Body of pancreas (tissue), 4 donors: ENCODE data around the gene FOXP1. TPM values are rescaled to one million over a fixed set of nuclear protein-coding genes. Genes with fewer than 3 reads are reported as not detected.

Experiments used
- ATAC-seq: fragments of 150-250 bp; one replicate; pipeline ENCODE4 v1.9.1; 2016
- DNase-seq, 4 donors: peaks; one replicate each; pipeline ENCODE4 v3.0.0-alpha.2; 2019
- H3K27ac ChIP-seq, 4 donors: fragments of 200-600 bp; sonication (generic); 1 replicate in 3 of 4; 2 replicates in 1 of 4; pipeline versions ENCODE4 v1.5.1 to v1.6.1; 2016 to 2019; ENCODE audit warnings: mild to moderate bottlenecking in 1 of 4, mixed read lengths in 1 of 4, moderate library complexity in 1 of 4
- H3K27me3 ChIP-seq, 2 donors: fragments of 200-600 bp; sonication (generic); one replicate each; pipeline ENCODE4 v1.6.0; 2016; ENCODE audit warnings: mild to moderate bottlenecking in 1 of 2
- H3K36me3 ChIP-seq, 2 donors: fragments of 200-600 bp; sonication (generic); replicated peaks in 1 of 2; 2 replicates each; pipeline ENCODE4 v1.5.1; 2016; ENCODE audit warnings: low read depth in 2 of 2; ENCODE audit not compliant: insufficient read depth in 1 of 2
- H3K4me1 ChIP-seq: fragments of 200-600 bp; sonication (generic); one replicate; pipeline ENCODE4 v1.6.0; 2016
- H3K4me3 ChIP-seq, 2 donors: fragments of 200-600 bp; sonication (generic); 1 replicate in 1 of 2; 2 replicates in 1 of 2; pipeline ENCODE4 v1.5.1; 2016 to 2019
- H3K9me3 ChIP-seq, 3 donors: fragments of 200-600 bp; sonication (generic); 1 replicate in 2 of 3; 2 replicates in 1 of 3; pipeline ENCODE4 v1.5.1; 2016
- POLR2A ChIP-seq, 3 donors: fragments of 450-650 bp; IDR thresholded peaks; one replicate each; pipeline ENCODE4 v1.6.1; 2016; ENCODE audit warnings: antibody characterized with exemption in 3 of 3, mild to moderate bottlenecking in 2 of 3
- WGBS, 2 donors: methylation state at CpG; one replicate each; pipeline ENCODE4 v1.1.5; 2017; 5-methylcytosine and 5-hydroxymethylcytosine counted together
- intact Hi-C: fragments of 100-400 bp; cut with DNase I; formaldehyde crosslinking; loops from one replicate; pipeline ENCODE4 v1.15.1; 2023
- total RNA-seq, 2 donors: library from RNA; depleted of rRNA; stranded (reverse); fragments of >200 nt; gene quantifications; one replicate each; pipeline ENCODE4 v1.1.0, GENCODE V29; 2016
- TF ChIP-seq, protein P1 (sequence below), 7 experiments: fragments of 450-650 bp in 4 of 7; fragments of 200-600 bp in 3 of 7; sonication (generic) in 3 of 7; IDR thresholded peaks; one replicate each; pipeline ENCODE4 v1.5.1; 2016 to 2019; ENCODE audit warnings: antibody characterized with exemption in 7 of 7

The FOXP1 gene
- total RNA-seq, 2 donors from 2014 or later: 85.7 to 86.1 TPM

DNA sequence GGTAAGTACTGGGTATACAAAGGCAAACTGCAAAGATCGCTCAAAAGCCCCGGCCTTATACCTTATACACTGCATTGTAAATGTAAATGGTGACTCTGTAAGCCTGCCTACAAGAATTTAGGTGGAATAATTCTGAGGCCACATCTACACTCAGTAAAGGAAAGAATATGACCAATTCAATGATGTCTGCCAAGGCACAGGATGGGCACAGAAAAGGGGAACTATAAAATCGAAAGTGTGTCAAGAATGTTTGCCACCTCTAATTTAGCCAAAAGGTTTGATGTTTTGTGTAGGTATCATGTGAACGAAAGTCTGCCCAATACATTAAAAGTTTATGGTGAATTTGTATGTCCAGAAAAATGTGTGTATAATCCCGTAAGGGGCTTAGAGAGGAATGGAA, 96.1 kb downstream of the FOXP1 start:
- intact Hi-C loops: no loop called here
- WGBS, 2 donors: 66 to 78% methylated on average over 5 of the region's 5 CpGs
- DNase-seq: no peak
- Histone ChIP-seq H3K4me3 (no peak overlapping the region), H3K27me3 (no peaks in the 10 kb centered on the region), H3K27ac (no peak overlapping the region), H3K9me3 (no peaks in the 10 kb centered on the region), H3K36me3 (no peaks in the 10 kb centered on the region), H3K4me1 (no peaks in the 10 kb centered on the region)
- ATAC-seq: no peak
- TF ChIP-seq POLR2A (IDR thresholded peaks at IDR 0.05): no peak
- TF ChIP-seq, protein P1, sequence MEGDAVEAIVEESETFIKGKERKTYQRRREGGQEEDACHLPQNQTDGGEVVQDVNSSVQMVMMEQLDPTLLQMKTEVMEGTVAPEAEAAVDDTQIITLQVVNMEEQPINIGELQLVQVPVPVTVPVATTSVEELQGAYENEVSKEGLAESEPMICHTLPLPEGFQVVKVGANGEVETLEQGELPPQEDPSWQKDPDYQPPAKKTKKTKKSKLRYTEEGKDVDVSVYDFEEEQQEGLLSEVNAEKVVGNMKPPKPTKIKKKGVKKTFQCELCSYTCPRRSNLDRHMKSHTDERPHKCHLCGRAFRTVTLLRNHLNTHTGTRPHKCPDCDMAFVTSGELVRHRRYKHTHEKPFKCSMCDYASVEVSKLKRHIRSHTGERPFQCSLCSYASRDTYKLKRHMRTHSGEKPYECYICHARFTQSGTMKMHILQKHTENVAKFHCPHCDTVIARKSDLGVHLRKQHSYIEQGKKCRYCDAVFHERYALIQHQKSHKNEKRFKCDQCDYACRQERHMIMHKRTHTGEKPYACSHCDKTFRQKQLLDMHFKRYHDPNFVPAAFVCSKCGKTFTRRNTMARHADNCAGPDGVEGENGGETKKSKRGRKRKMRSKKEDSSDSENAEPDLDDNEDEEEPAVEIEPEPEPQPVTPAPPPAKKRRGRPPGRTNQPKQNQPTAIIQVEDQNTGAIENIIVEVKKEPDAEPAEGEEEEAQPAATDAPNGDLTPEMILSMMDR (IDR thresholded peaks at IDR 0.05): no peak

DNA sequence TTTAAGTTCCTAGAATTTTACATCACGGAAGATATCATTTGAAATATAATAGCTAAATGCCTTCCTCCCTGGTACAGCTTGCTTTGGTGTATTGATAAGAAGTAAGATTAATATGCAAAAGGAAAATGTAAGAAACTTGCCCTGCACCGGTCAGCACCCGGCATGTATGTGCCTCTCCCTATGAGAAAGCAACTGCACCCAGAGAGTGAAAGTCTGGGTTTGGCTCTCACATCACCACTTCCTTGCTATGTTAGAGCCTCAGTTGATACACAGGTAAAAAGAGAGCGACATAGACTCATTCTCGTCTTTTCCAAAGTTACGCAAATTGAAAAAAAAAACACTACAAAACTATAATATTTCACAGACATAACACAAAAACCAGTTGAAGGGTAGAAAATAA, 96.7 kb downstream of the FOXP1 start:
- TF ChIP-seq, protein P1 (IDR thresholded peaks at IDR 0.05): no peak
- TF ChIP-seq POLR2A (IDR thresholded peaks at IDR 0.05): no peak
- H3K4me1 ChIP-seq: no peaks in the 10 kb centered on the region
- ATAC-seq (no peak), DNase-seq (no peak)
- no peak overlapping the region for H3K27ac ChIP-seq
- H3K27me3 ChIP-seq: no peaks in the 10 kb centered on the region
- H3K9me3 ChIP-seq: no peaks in the 10 kb centered on the region
- intact Hi-C loops: no loop called here
- H3K36me3 ChIP-seq: no peaks in the 10 kb centered on the region
- 82 to 87% methylated on average over 6 of the region's 6 CpGs for WGBS, 2 donors
- no peak overlapping the region for H3K4me3 ChIP-seq

DNA sequence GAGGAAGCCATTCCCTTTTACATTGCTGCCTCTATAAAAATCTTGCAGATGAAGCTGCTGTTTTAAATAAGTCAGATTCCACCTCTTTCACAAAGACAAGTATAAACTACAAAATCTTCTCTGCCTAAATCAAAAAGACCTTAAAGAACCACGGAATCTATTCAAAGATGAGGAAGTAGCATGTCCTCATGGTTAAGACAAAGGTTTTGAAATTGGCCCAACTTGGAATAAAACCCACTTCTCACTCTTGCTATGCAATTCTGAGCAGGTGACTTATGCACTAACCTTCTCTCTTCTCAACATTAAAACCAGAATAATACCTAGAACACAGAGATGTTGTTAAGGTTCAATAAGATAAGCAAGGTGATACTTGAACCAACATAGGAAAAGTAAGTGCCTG, 97.6 kb downstream of the FOXP1 start:
- 76 to 87% methylated on average over 1 of the region's 1 CpG for WGBS, 2 donors
- H3K36me3 ChIP-seq: no peaks in the 10 kb centered on the region

DNA sequence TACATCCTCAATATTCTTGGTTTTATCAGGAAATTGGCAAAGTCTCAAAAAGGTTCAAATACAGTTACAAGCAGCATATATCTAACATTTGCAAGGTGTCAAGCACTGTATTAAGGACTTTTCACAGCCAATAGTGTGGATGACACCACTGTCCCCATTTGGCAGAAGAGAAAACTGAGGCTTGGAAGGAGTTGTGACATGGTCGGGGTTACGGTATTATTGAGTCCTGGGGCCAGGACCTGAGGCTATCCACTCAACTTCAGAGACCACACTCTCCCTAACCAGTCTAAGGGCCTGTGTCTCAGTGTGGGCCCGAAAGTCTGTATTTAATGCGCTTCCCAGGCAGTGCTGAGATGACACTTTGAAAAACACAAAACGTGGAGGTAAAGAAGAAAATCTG, 99.1 kb downstream of the FOXP1 start:
- no peaks in the 10 kb centered on the region for H3K27me3 ChIP-seq
- intact Hi-C loops: no loop called here
- 88% methylated on average over 5 of the region's 5 CpGs for WGBS, 2 donors
- peaks cover 3% of the 10 kb centered on the region for H3K4me1 ChIP-seq
- no peak overlapping the region for H3K27ac ChIP-seq
- H3K4me3 ChIP-seq: no peak overlapping the region
- TF ChIP-seq, protein P1 (IDR thresholded peaks at IDR 0.05): no peak
- no peak for TF ChIP-seq POLR2A (IDR thresholded peaks at IDR 0.05)
- H3K36me3 ChIP-seq: no peaks in the 10 kb centered on the region
- no peak for ATAC-seq
- DNase-seq: no peak
- no peaks in the 10 kb centered on the region for H3K9me3 ChIP-seq

More for the DNA sequence above, 97.6 kb downstream of the FOXP1 start:
- no peak for ATAC-seq
- Histone ChIP-seq H3K27me3 (no peaks in the 10 kb centered on the region), H3K4me1 (no peaks in the 10 kb centered on the region), H3K27ac (no peak overlapping the region), H3K9me3 (no peaks in the 10 kb centered on the region), H3K4me3 (no peak overlapping the region)
- no peak for TF ChIP-seq POLR2A (IDR thresholded peaks at IDR 0.05)
- TF ChIP-seq, protein P1 (IDR thresholded peaks at IDR 0.05): no peak
- intact Hi-C loops: no loop called here
- DNase-seq: no peak

DNA sequence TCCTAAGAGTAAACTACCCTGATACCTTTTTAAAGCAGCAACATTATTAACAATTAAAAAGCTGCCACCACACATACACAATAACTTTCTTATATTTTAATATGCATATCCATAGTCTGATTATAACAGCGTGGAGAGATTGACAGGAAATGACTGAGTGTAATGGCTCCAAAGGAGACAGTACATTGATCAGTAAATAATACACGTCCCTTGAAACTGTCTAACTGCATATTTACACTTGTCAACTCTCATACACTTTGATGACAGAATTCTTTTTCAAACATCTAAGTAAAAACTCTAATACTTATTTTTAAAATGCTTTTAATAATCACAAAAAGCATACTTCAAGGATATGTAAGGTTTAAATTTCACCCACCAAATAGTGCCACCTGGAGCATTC, 99.5 kb downstream of the FOXP1 start:
- H3K4me1 ChIP-seq: peaks cover 3% of the 10 kb centered on the region
- no peaks in the 10 kb centered on the region for H3K9me3 ChIP-seq
- TF ChIP-seq, protein P1 (IDR thresholded peaks at IDR 0.05): no peak
- no peak for TF ChIP-seq POLR2A (IDR thresholded peaks at IDR 0.05)
- intact Hi-C loops: no loop called here
- H3K27ac ChIP-seq: no peak overlapping the region
- H3K27me3 ChIP-seq: no peaks in the 10 kb centered on the region
- H3K4me3 ChIP-seq: no peak overlapping the region
- WGBS, 2 donors: 41 to 49% methylated on average over 2 of the region's 2 CpGs
- ATAC-seq (no peak), DNase-seq (no peak)
- H3K36me3 ChIP-seq: no peaks in the 10 kb centered on the region
